NCI-H524 treated with DMSO at 0.1 percent for 48 hours (cell line): ENCODE measurements around the gene TAAR5.
A peak's percentile ranks its signal among the peaks of the same experiment; 100 is the strongest.
"Not testable (repeated sequence)": the region's sequence is repeated elsewhere in the genome, so short reads cannot be mapped to it uniquely, and the experiment has no call there.

Source experiments
- DNase-seq: peaks from one replicate; lab custom pipeline; 2025; lab: John Stamatoyannopoulos, UW

TAAR5 gene

GRCh38 chr6:132589454-132589853 is at the start of gene TAAR5:
TSS of gene TAAR5 (minus strand) at chr6:132589741. CDS start at chr6:132589686, 55 bp downstream.
- no peak for DNase-seq

- DNase-seq: not testable (repeated sequence)
These were observed 47.6 kb upstream of the TAAR5 start for GRCh38 chr6:132637135-132637534.

- not testable (repeated sequence) for DNase-seq
These were observed 46.4 kb upstream of the TAAR5 start for GRCh38 chr6:132635906-132636305.

- DNase-seq: not testable (repeated sequence)
These were observed 45.7 kb upstream of the TAAR5 start for GRCh38 chr6:132635288-132635687.

- no peak for DNase-seq
These were observed 45.3 kb upstream of the TAAR5 start for GRCh38 chr6:132634796-132635195.

GRCh38 chr6:132633362-132633761 is 43.8 kb upstream of the TAAR5 start:
- no peak for DNase-seq

- no peak for DNase-seq
These were observed 34.6 kb upstream of the TAAR5 start, which contains the start of gene TAAR2 for GRCh38 chr6:132624175-132624574. TSS of gene TAAR2 (minus strand) at chr6:132624275. CDS start at chr6:132624275, 0 bp downstream.

GRCh38 chr6:132623106-132623845 is 33.7 kb upstream of the TAAR5 start:
- DNase-seq: no peak

- no peak for DNase-seq
These were observed 27.1 kb upstream of the TAAR5 start for GRCh38 chr6:132616677-132617076.

- no peak for DNase-seq
These were observed 25.0 kb upstream of the TAAR5 start for GRCh38 chr6:132614554-132614953.

- DNase-seq: no peak
These were observed 23.0 kb upstream of the TAAR5 start for GRCh38 chr6:132612449-132613108.

GRCh38 chr6:132611616-132612015 is 22.1 kb upstream of the TAAR5 start:
- DNase-seq: no peak

GRCh38 chr6:132607544-132608233 is 18.1 kb upstream of the TAAR5 start:
- no peak for DNase-seq

- DNase-seq: peak; percentile 47
These were observed 15.2 kb upstream of the TAAR5 start for GRCh38 chr6:132604635-132605152.

GRCh38 chr6:132600900-132601299 is 11.4 kb upstream of the TAAR5 start:
- not testable (repeated sequence) for DNase-seq

GRCh38 chr6:132598473-132598872 is 8.9 kb upstream of the TAAR5 start:
- DNase-seq: no peak

- DNase-seq: no peak
These were observed 6.7 kb upstream of the TAAR5 start for GRCh38 chr6:132596201-132596600.

GRCh38 chr6:132592855-132593254 is 3.3 kb upstream of the TAAR5 start:
- no peak for DNase-seq

- no peak for DNase-seq
These were observed 821 bp upstream of the TAAR5 start for GRCh38 chr6:132590362-132590761.

- DNase-seq: no peak
These were observed 2.1 kb downstream of the TAAR5 start for GRCh38 chr6:132587424-132587823.

- DNase-seq: no peak
These were observed 4.8 kb downstream of the TAAR5 start for GRCh38 chr6:132584698-132585097.

- DNase-seq: no peak
These were observed 17.8 kb downstream of the TAAR5 start for GRCh38 chr6:132571774-132572173.
